ENCODE data around the gene MDFI.

- TF ChIP-seq POLR2A (IDR thresholded peaks at IDR 0.05; ENCODE audit: low read length) (no peak), GATA1 (IDR thresholded peaks at IDR 0.05; ENCODE audit: low read depth, low read length) (no peak)
Measured at GRCh38 chr6:41641352-41641925, 3.2 kb downstream of the MDFI start.
